Rectal smooth muscle tissue (tissue), 1 donor: ENCODE measurements around the gene KRT83.
"Not testable (repeated sequence)": the region's sequence is repeated elsewhere in the genome, so short reads cannot be mapped to it uniquely, and the experiment has no call there.

ENCODE experiments used
- H3K27ac ChIP-seq: one replicate; pipeline ENCODE4 v1.7.0; 2013; ENCODE audit warnings: low read depth, low read length, inconsistent platforms
- H3K27me3 ChIP-seq: one replicate; pipeline ENCODE4 v1.7.0; 2013; ENCODE audit warnings: low read length; ENCODE audit not compliant: control insufficient read depth, insufficient read depth
- H3K36me3 ChIP-seq: one replicate; pipeline ENCODE4 v1.7.0; 2013; ENCODE audit warnings: low read length; ENCODE audit not compliant: control insufficient read depth, insufficient read depth
- H3K4me1 ChIP-seq: one replicate; pipeline ENCODE4 v1.7.0; 2013; ENCODE audit warnings: low read length; ENCODE audit not compliant: control insufficient read depth, insufficient read depth
- H3K4me3 ChIP-seq: one replicate; pipeline ENCODE4 v1.7.0; 2013; ENCODE audit warnings: low read length
- H3K9ac ChIP-seq: one replicate; pipeline ENCODE4 v1.7.0; 2013; ENCODE audit warnings: low read length

Gene KRT83

DNA sequence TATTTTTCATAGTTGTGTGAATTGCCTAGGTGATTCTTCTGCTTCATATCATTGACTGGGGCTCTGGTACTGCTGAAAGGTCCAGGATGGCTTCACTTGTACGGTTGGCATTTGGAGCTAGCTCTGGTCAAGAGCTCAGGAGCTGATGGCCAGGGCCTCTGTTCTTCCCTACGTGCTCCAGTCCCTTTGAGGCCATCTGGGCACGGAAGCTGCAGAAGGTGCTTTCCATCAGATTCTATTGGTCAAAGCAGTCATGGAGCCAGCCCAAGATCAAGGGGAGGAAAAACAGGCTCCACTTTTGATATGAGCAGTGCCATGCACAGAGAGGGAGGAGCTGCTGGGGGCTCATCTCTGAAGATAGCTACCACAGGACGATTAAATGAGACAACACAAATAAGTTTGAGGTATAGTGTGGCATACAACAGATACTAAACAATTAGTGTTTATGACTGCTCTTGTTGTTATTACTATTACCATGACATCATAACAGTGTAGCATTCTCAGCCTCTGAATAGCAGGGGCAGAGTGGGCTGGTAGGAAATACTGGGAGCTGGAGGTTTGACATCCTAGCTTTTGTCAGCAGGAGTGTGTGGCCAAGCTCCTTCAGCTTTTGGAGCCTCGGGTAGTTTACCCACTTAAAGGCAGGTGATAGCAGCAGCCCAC, 10.4 kb downstream of the KRT83 start:
- H3K27ac ChIP-seq = no peak overlapping the region
- H3K4me1 ChIP-seq = peaks cover 6% of the 10 kb centered on the region
- H3K4me3 ChIP-seq = no peak overlapping the region
- H3K36me3 ChIP-seq = no peaks in the 10 kb centered on the region
- no peak overlapping the region for H3K9ac ChIP-seq
- H3K27me3 ChIP-seq = peaks cover 6% of the 10 kb centered on the region

DNA sequence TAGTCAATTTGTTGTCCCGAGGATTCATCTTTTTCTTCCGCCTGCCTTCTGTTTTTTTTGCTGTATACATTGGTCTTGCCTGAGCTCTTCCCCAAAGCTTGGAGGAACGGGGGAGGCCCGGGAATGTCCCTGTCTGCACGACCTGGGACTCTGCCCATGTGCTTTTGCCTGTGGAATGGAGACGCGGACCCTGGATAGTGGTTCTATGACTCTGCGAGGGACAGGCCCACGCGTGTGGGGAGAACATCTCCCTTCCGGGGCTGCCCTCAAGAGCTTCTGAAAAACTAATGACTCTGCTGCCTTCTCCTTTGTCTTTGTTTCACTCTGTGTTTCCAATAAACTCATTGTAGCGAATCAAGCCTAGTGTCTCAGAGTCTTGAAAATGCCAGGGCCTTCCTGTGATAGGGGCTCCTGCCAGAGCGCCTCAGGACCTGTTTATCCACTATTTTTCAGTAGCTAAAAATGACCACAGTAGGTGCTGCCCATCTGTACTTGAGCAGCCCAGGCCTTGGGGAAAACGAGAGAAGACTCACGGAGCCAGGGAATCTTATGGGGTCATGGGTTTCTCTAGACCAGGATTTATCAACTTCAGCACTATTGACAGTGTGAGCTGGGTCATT, 12.3 kb downstream of the KRT83 start:
- peaks cover 6% of the 10 kb centered on the region for H3K4me1 ChIP-seq
- H3K9ac ChIP-seq = no peak overlapping the region
- peak overlapping the region; percentile 38 for H3K27ac ChIP-seq
- H3K27me3 ChIP-seq = peaks cover 6% of the 10 kb centered on the region
- H3K4me3 ChIP-seq = peak overlapping the region; percentile 50
- H3K36me3 ChIP-seq = no peaks in the 10 kb centered on the region

DNA sequence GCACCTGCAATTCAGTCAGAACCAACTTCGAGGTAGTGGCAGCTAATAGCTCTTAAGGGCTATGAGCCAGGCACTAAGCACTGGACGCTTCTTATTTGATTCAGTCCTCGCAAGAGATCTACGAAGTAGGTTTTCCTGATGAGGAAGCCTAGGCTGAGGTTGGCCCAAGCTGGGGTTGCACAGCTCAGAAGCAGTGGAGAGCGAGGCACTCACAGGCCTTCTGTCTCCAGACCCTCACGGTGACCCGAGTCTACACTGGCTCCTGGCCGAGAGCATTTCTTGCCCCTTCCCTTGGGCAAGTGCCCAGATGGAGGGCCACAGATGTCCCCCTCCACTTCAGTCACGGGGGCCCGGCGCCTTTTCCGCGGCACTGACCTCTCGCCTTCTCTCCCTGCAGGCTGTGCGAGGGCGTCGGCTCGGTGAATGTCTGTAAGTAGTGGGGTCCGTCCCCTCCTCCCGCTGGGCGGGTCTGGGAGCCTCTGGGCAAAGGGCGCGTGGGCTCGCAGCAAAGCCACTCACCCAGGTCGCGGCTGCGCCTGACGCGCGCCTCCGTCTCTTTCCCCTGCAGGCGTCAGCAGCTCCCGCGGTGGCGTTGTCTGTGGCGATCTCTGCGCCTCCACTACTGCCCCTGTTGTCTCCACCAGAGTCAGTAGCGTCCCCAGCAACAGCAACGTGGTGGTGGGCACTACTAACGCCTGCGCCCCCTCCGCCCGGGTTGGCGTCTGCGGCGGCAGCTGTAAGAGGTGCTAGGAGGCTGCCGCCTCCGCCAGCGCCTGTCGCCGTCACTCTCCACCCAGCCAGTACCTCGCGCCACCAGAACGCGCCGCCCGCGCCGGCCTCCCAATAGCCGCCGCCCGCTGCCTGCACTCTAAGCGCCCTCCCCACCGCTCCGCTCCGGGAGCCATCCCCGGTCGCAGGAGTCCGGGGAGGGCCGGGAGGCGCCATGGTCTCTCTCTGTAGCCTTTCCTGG, 13.1 kb downstream of the KRT83 start:
- Histone ChIP-seq H3K4me3 (peak overlapping the region; percentile 50), H3K36me3 (no peaks in the 10 kb centered on the region), H3K27ac (peak overlapping the region; percentile 38), H3K9ac (no peak overlapping the region), H3K27me3 (peaks cover 4% of the 10 kb centered on the region), H3K4me1 (peaks cover 6% of the 10 kb centered on the region)

DNA sequence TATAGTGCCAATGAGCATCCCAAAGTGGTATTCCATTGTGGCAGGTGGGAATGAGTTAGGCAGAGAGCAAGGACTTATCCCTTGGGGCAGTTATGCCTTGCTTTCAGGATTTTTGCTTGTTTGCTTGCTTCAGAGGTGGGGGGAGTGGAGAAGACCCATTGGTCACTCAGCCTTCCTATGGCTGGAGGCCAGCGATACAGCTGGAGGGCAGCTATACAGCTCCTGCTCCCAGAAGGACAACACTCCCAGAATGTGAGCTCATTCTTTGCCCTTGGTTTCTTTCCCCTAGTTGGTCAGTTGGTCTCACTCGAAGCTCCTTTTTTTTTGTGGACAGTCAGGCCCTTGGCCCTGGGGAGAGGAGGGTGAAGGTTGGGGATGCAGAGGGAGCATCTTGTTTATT, 14.5 kb downstream of the KRT83 start:
- Histone ChIP-seq H3K9ac (no peak overlapping the region), H3K27ac (no peak overlapping the region), H3K4me3 (no peak overlapping the region), H3K36me3 (no peaks in the 10 kb centered on the region), H3K4me1 (peaks cover 6% of the 10 kb centered on the region), H3K27me3 (peaks cover 4% of the 10 kb centered on the region)

DNA sequence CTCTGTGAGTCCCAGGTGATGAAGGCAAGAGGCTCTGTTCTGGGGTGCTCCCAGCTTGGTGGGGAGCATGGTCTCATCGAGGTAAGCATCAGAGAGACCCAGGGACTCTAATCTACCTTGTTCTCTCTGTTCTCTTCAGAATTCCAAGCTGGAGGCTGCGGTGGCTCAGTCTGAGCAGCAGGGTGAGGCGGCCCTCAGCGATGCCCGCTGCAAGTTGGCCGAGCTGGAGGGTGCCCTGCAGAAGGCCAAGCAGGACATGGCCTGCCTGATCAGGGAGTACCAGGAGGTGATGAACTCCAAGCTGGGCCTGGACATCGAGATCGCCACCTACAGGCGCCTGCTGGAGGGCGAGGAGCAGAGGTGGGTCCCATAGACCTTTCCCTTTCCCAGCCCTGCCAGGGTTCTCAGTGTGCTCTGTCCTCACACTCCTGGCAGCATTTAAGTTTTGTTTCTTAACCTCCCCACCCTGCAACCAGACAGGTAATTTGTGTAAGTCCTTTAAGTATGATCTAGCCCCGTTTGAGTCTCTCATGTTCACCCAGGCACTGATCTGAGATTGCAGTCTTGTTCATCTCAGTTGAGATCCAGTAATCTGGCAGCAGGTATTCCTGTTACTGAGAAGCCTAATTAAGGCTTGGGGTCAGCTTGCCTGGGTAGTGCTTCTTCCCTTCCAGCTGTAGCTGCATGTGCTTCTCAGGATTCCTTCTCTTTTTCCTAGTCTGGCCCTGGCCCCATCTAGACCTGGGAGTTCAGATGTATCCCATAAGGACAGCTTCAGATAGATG, 15.1 kb downstream of the KRT83 start:
- Histone ChIP-seq H3K4me3 (no peak overlapping the region), H3K36me3 (no peaks in the 10 kb centered on the region), H3K4me1 (peaks cover under 1% of the 10 kb centered on the region), H3K27me3 (peaks cover 2% of the 10 kb centered on the region), H3K9ac (no peak overlapping the region), H3K27ac (no peak overlapping the region)

DNA sequence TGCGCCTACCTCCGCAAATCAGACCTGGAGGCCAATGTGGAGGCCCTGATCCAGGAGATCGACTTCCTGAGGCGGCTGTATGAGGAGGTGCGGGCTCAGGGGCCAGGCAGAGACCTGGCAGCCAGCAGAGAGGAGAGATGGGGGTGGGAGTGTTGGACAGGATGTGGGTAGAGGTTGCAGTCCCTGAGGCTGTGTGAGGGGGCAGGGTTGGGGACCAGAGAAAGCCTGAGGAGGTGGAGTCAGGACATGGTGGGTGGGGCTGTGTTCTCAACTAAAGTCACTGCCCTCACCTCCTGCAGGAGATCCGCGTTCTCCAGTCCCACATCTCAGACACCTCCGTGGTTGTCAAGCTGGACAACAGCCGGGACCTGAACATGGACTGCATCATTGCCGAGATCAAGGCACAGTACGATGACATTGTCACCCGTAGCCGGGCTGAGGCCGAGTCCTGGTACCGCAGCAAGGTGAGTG, 16.2 kb downstream of the KRT83 start:
- H3K4me3 ChIP-seq, H3K9ac ChIP-seq, H3K36me3 ChIP-seq, H3K4me1 ChIP-seq, H3K27me3 ChIP-seq, H3K27ac ChIP-seq: not testable (repeated sequence)

DNA sequence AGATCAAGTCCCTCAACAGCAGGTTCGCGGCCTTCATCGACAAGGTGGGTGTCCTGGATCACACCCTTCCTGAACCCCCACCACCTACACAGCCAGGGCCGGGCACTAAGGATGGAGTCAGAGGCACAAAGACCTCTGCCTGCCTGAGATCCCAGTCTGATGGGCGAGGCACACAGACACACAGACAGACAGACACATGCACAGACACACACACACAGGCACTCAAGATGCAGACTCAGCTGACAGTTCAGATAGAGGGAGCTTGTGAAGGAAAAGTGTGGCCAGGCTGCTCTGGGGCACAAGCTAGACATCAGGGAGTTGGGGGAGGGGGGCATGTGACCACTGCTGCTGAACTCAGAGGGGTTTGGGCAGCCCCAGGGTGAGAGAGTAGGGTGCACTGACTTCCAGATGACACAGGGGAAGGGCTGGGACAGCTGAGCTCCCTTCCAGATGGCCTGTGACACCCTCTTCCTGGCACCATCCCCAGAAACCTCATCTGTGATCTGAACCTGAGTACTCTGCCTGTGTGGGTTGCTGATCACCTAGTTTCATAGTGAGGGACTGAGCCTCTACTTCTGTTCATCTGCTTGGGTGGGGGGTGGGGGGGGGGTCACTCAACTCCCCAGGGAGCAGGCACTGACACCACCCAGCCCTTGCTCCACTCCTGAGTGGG, 18.8 kb downstream of the KRT83 start:
- H3K4me1 ChIP-seq, H3K27ac ChIP-seq, H3K27me3 ChIP-seq, H3K4me3 ChIP-seq, H3K36me3 ChIP-seq, H3K9ac ChIP-seq: not testable (repeated sequence)

DNA sequence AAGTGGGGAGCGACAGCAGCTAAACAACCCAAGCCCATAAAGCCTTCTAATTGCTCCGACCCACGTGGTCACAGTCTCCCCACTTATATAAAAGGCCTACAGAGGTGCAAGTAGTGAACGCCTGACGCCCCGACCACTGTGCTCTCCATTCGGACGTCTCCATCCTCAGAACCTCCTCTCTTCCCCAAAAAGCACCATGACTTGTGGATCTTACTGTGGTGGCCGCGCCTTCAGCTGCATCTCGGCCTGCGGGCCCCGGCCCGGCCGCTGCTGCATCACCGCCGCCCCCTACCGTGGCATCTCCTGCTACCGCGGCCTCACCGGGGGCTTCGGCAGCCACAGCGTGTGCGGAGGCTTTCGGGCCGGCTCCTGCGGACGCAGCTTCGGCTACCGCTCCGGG, 19.5 kb downstream of the KRT83 start:
- H3K4me1 ChIP-seq, H3K27me3 ChIP-seq, H3K9ac ChIP-seq, H3K27ac ChIP-seq, H3K36me3 ChIP-seq, H3K4me3 ChIP-seq: not testable (repeated sequence)

DNA sequence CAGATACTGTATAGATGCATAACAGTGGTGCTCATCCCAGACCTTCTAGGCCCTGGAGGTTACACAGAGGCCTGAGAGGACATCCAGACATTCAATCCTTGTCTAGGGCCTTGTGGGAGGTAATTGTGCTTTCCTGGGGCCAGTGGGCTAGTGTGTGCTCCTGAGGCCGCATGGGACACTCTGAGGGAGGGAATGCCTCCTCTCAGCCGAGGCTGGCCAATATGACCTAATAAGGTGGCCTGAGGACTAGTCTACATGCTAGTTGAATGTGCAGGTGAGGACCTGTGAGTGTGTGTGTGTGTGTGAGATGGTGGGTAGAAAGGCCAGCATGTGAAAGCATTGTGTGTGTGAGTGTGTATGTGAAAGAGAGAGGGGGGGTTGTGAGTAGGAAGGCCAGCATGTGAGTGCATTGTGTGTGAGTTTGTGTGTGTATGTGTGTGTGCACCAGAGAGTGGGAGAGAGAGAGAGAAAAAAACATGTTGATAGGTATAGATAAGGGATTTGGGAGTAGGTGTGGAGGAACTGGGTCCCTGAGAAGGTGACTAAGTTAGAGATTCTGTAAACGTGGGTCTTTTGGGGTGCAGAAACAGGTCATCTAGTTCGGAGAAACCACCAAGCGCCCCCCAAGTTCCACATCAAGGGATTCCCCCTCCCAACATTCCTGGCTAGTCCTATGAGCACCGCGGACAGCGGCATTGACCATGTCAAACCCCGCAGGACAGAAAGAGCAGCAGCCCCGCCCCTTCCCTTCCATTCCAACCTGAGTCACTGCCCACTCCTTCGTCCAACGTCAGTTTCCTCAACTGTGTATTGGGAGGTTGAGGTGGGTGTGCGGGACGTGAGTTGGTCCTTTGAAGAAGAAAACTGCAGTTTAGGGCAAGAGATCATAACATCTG, 20.2 kb downstream of the KRT83 start:
- no peak overlapping the region for H3K9ac ChIP-seq
- no peak overlapping the region for H3K4me3 ChIP-seq
- H3K4me1 ChIP-seq = no peaks in the 10 kb centered on the region
- peaks cover 2% of the 10 kb centered on the region for H3K27me3 ChIP-seq
- H3K27ac ChIP-seq = no peak overlapping the region
- H3K36me3 ChIP-seq = no peaks in the 10 kb centered on the region

DNA sequence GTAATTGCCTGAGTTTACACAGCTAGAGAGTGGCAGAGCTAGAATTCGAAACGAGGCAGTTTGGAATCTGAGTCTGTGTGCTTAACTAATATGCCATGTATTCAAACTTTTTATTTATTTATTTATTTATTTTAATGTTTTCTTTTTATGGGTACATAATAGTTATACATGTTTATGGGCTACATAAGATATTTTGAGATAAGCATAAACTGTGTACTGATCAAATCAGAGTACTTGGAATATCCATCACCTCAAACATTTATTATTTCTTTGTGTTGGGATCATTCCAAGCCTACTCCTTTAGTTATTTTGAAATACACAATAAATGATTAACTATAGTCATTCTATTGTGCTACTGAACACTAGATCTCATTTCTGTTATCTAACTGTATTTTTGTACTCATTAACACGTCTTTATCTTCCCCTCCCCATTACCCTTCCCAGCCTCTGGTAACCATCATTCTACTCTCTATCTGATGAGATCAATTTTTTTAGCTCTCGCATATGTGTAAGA, 22.5 kb downstream of the KRT83 start:
- Histone ChIP-seq H3K27ac (no peak overlapping the region), H3K4me1 (no peaks in the 10 kb centered on the region), H3K4me3 (no peak overlapping the region), H3K36me3 (no peaks in the 10 kb centered on the region), H3K9ac (no peak overlapping the region), H3K27me3 (peaks cover 2% of the 10 kb centered on the region)
